Karpas-422 (cell line): ENCODE measurements around the gene RABGEF1. TPM values are rescaled to one million over a fixed set of nuclear protein-coding genes. Genes with fewer than 3 reads are reported as not detected.
"Not testable (repeated sequence)": the region's sequence is repeated elsewhere in the genome, so short reads cannot be mapped to it uniquely, and the experiment has no call there.

ENCODE experiments used
- DNase-seq: peaks from one replicate; pipeline ENCODE4 v3.0.0-alpha.2; 2015
- H2AFZ ChIP-seq: fragments of 200-600 bp; sonication (generic); 2 replicates; pipeline ENCODE4 v1.6.1; 2014; ENCODE audit warnings: antibody characterized with exemption, low read length, mixed read lengths
- H3K27ac ChIP-seq: fragments of 200-600 bp; sonication (generic); 2 replicates; pipeline ENCODE4 v1.5.1; 2014; ENCODE audit warnings: mild to moderate bottlenecking, low read length, moderate library complexity
- H3K27me3 ChIP-seq: fragments of 200-600 bp; sonication (generic); 2 replicates; pipeline ENCODE4 v1.6.1; 2014; ENCODE audit warnings: low read length, mixed read lengths
- H3K36me3 ChIP-seq: fragments of 200-600 bp; sonication (generic); 2 replicates; pipeline ENCODE4 v1.6.1; 2014; ENCODE audit warnings: low read length, mixed read lengths; ENCODE audit not compliant: insufficient read depth
- H3K4me1 ChIP-seq: fragments of 200-600 bp; sonication (generic); 2 replicates; pipeline ENCODE4 v1.6.1; 2014; ENCODE audit warnings: mild to moderate bottlenecking, low read length, mixed read lengths
- H3K4me2 ChIP-seq: fragments of 200-600 bp; sonication (generic); 2 replicates; pipeline ENCODE4 v1.6.1; 2014; ENCODE audit warnings: low read length, low read depth, mild to moderate bottlenecking; ENCODE audit not compliant: poor library complexity, severe bottlenecking
- H3K4me3 ChIP-seq: fragments of 200-600 bp; sonication (generic); 2 replicates; pipeline ENCODE4 v1.5.1; 2014; ENCODE audit warnings: mild to moderate bottlenecking, antibody characterized with exemption, low read length, mixed read lengths
- H3K79me2 ChIP-seq: fragments of 200-600 bp; sonication (generic); 2 replicates; pipeline ENCODE4 v1.6.1; 2014; ENCODE audit warnings: mild to moderate bottlenecking, low read length, mixed read lengths
- H3K9ac ChIP-seq: fragments of 200-600 bp; sonication (generic); 2 replicates; pipeline ENCODE4 v1.6.0; 2014; ENCODE audit warnings: low read length
- H3K9me2 ChIP-seq: fragments of 200-600 bp; sonication (generic), shearing (Covaris generic); replicated peaks from 2 replicates; pipeline ENCODE4 v1.6.0; 2014; ENCODE audit warnings: mild to moderate bottlenecking, low read length, moderate library complexity; ENCODE audit not compliant: insufficient read depth
- H3K9me3 ChIP-seq: fragments of 300-700, 200-600 bp; sonication (generic); 2 replicates; pipeline ENCODE4 v1.6.1; 2014; ENCODE audit warnings: low read length, mixed read lengths
- H4K20me1 ChIP-seq: fragments of 200-600 bp; sonication (generic); 2 replicates; pipeline ENCODE4 v1.6.1; 2014; ENCODE audit warnings: mild to moderate bottlenecking, antibody characterized with exemption, low read length, low read depth; ENCODE audit not compliant: insufficient read depth
- total RNA-seq: library from RNA; depleted of rRNA; stranded (reverse); fragments of >200 nt; shearing (Covaris generic); gene quantifications from 2 replicates; pipeline ENCODE4 v1.2.3, GENCODE V29; 2014; ENCODE audit warnings: low replicate concordance

Gene RABGEF1
- total RNA-seq, 1 experiment from 2014 or later: 26.1 TPM

DNA sequence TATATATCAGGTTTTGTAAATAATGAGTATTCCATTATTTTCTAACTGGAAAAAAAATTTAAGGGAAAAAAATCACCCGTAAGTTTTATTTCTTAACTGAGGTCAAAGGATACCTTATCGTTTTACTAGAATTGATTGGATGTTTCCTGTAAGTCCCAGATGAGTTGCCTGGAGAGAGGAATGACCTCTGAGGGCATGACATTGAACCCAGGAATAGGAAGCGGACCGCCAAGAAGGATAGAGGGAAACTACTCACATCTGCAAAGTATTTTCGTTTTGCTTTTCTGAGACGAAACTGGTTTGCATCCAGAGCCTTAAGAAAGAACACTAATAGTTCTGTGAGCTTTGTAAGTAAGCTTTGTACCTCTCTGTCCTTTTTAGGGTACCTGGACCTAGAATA is 17.4 kb downstream of the RABGEF1 start:
- no peaks in the 10 kb centered on the region; the same call in 1 of the 2 replicates for H3K9me3 ChIP-seq
- no peaks in the 10 kb centered on the region for H3K27me3 ChIP-seq
- peaks cover 98% of the 10 kb centered on the region for H3K79me2 ChIP-seq
- no peak overlapping the region for H2AFZ ChIP-seq
- H3K36me3 ChIP-seq: peaks cover 4% of the 10 kb centered on the region; the same call in 1 of the 2 replicates
- no peaks in the 10 kb centered on the region for H3K4me1 ChIP-seq
- no peaks in the 10 kb centered on the region for H3K9me2 ChIP-seq
- no peak overlapping the region for H3K9ac ChIP-seq
- H3K4me3 ChIP-seq: no peak overlapping the region
- no peak for DNase-seq
- H3K27ac ChIP-seq: no peak overlapping the region
- no peaks in the 10 kb centered on the region for H4K20me1 ChIP-seq
- H3K4me2 ChIP-seq: no peak overlapping the region

DNA sequence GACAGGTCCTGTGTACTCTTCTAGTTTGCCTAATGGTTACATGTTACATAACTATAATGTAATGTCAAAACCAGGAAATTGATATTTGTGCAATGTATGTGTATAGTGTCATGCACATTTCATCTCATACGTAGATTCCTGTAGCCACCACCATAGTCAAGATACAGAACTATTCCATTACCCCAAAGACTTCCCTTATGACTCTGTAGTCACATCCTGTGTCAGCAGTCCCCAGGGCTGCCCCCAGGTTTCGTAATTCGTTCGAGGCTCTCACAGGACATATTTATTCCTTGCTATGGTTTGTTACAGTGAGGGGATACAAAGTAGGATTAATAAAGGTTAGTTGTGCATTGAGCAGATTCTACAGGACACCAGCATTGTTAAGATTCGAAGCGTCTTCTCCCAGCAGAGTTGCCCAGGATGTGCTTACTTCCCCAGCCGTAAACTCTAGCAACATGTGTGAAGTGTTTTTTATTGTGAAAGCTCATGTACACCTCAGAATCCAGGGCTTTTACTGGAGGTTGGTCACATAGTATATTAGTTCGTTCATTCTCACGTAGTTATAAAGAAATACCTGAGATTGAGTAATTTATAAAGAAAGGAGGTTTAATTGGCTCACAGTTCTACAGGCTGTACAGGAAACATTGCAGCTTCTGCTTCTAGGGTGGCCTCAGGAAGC is 18.6 kb downstream of the RABGEF1 start:
- no peaks in the 10 kb centered on the region for H3K27me3 ChIP-seq
- H3K9me2 ChIP-seq: no peaks in the 10 kb centered on the region
- no peaks in the 10 kb centered on the region; the same call in 1 of the 2 replicates for H3K9me3 ChIP-seq
- H3K79me2 ChIP-seq: peaks cover 98% of the 10 kb centered on the region
- H2AFZ ChIP-seq: no peak overlapping the region
- no peak for DNase-seq
- H3K4me2 ChIP-seq: no peak overlapping the region
- no peak overlapping the region for H3K27ac ChIP-seq
- H3K4me1 ChIP-seq: no peaks in the 10 kb centered on the region; the same call in 1 of the 2 replicates
- no peaks in the 10 kb centered on the region for H4K20me1 ChIP-seq
- H3K36me3 ChIP-seq: peaks cover 4% of the 10 kb centered on the region; the same call in 1 of the 2 replicates
- H3K9ac ChIP-seq: no peak overlapping the region
- no peak overlapping the region for H3K4me3 ChIP-seq

DNA sequence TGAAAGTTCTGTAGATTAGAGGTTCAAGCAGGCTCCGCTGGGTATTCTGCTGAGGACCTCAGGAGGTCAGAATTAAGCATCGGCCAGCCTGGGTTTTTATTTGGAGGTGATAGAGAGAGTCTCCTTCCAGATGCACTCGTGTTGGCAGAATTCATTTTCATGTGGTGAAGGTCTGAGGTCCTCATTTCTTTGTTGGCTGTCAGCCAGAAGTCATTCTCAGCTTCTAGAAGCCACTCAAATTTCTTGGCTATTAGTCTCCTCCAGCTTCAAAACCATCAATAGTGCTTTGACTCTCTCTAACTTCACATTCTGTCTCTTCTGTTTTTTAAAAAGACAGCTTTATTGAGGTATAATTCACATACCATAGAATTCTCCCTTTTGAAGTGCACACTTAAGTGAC is 22.6 kb downstream of the RABGEF1 start:
- Histone ChIP-seq H3K4me1 (peaks cover 21% of the 10 kb centered on the region), H3K79me2 (peaks cover 94% of the 10 kb centered on the region)
- not testable (repeated sequence) for H3K9me2 ChIP-seq, H3K27ac ChIP-seq, H3K4me2 ChIP-seq, H4K20me1 ChIP-seq, H3K36me3 ChIP-seq, DNase-seq, H3K9ac ChIP-seq, H3K9me3 ChIP-seq, H2AFZ ChIP-seq, H3K4me3 ChIP-seq, H3K27me3 ChIP-seq

DNA sequence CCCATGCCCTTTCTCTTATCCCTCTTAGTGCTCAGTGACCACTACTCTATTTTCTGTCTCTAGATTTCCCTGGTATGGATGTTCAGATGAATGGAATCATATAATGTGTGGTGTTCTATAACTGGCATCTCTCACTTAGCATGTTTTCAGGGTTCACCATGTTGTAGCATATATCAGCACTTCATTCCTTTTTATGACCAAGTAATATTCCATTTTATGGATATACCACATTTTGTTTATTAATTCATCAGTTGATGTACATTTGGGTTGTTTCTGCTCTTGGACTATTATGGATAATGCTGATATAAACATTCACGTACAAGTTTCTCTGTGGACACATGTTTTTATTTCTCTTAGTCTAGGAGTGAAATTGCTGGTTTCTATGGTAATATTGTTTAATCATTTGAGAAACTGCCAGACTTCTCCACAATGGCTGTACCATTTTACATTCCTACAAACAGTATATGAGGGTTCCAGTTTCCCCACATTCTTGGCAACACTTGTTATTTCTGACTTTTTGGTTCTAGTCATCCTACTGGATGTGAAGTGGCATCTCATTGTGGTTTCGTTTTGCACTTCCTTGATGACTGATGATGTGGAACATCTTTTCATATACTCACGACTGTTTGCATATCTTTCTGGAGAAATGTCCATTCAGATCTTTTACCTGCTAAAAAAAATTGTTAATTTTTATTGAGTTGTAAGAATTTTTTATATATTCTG is 23.3 kb downstream of the RABGEF1 start:
- H3K79me2 ChIP-seq: peaks cover 92% of the 10 kb centered on the region
- DNase-seq, H3K36me3 ChIP-seq: not testable (repeated sequence)

DNA sequence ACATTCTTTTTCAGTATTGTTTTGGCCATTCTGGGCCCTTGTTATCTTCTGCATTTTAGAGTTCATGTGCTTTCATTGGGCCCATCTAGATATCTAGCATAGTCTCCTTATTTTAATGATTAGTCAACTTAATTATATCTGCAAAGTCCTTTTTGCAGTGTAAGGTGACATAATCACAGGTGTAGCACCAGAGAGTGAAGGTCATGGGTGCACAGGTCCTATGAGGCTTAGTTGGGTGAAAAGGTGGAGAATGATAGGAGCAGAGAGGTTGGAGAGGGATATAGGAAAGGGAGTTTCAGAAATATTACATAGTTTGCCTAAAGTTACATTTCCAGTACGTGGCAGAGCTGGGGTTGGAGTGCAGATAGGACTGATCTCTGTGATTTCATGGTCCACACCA is 24.4 kb downstream of the RABGEF1 start:
- not testable (repeated sequence) for DNase-seq, H3K4me2 ChIP-seq, H3K9ac ChIP-seq, H4K20me1 ChIP-seq, H2AFZ ChIP-seq, H3K9me3 ChIP-seq, H3K27me3 ChIP-seq, H3K36me3 ChIP-seq, H3K4me3 ChIP-seq, H3K9me2 ChIP-seq, H3K27ac ChIP-seq
- Histone ChIP-seq H3K4me1 (peaks cover 35% of the 10 kb centered on the region), H3K79me2 (peaks cover 92% of the 10 kb centered on the region)

More for the DNA sequence above, 23.3 kb downstream of the RABGEF1 start:
- H3K27me3 ChIP-seq, H3K4me2 ChIP-seq, H3K27ac ChIP-seq, H3K9ac ChIP-seq, H2AFZ ChIP-seq, H3K9me3 ChIP-seq, H4K20me1 ChIP-seq, H3K4me3 ChIP-seq, H3K9me2 ChIP-seq: not testable (repeated sequence)
- peaks cover 26% of the 10 kb centered on the region for H3K4me1 ChIP-seq

DNA sequence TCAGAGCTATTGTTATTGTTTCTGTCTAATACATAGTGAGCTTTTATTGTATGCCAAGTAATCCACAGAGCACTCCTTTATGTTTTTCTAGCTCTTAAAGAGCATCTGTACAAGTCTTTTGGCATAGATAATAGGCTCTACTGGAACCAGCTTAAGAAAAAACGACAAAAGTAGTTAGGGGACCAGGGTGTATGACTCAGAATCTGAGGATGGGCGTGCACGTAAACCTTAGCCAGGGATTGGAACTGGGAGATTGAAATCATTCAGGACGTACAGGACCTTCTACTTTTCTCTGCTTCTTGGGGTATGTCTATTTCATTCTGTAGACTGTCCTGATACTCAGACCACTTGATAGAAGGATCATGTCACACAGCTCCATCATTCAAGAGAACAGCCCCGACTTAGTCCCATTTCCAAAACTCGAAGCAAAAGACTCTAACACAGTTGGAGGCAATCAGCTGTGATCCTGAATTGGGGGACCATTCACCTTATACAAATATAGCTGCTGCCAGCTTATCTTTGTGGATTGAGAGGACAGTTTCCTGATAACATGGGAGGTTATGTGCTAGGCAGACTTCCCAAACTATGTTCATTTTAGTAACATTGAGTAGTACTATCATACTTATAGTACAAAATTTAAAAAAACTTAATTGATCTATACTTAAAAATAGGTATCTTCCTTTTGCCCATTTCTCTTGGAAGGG is 24.9 kb downstream of the RABGEF1 start:
- not testable (repeated sequence) for H3K4me3 ChIP-seq, H4K20me1 ChIP-seq, H2AFZ ChIP-seq, H3K27ac ChIP-seq, H3K27me3 ChIP-seq, DNase-seq, H3K36me3 ChIP-seq, H3K9ac ChIP-seq, H3K4me2 ChIP-seq, H3K9me3 ChIP-seq, H3K9me2 ChIP-seq
- H3K79me2 ChIP-seq: peaks cover 92% of the 10 kb centered on the region
- H3K4me1 ChIP-seq: peaks cover 35% of the 10 kb centered on the region

DNA sequence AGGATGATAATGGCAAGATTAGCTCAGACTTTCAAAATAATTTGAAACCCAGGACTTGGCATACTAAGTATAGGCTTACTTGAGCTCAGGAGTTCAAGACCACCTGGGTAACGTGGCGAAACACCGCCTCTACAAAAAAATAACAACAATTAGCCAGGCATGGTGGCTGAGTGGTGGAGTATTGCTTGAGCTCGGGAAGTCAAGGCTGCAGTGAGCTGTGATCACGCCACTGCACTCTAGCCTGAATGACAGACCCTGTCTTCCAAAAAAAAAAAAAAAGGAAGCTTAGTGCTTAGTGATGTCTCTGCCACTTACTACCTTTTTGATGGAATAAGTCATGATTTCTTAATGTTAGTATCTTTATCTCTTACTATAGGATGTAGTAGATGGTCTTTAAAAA is 25.5 kb downstream of the RABGEF1 start:
- no peak overlapping the region for H3K27ac ChIP-seq
- no peak overlapping the region for H3K4me3 ChIP-seq
- H2AFZ ChIP-seq: no peak overlapping the region
- no peaks in the 10 kb centered on the region; the same call in 1 of the 2 replicates for H3K9me3 ChIP-seq
- no peak overlapping the region for H3K4me2 ChIP-seq
- H3K27me3 ChIP-seq: no peaks in the 10 kb centered on the region
- H3K79me2 ChIP-seq: peaks cover 92% of the 10 kb centered on the region
- H3K36me3 ChIP-seq: no peaks in the 10 kb centered on the region
- no peaks in the 10 kb centered on the region for H3K9me2 ChIP-seq
- H3K4me1 ChIP-seq: peaks cover 35% of the 10 kb centered on the region
- no peak overlapping the region for H3K9ac ChIP-seq
- no peak for DNase-seq
- H4K20me1 ChIP-seq: no peaks in the 10 kb centered on the region

DNA sequence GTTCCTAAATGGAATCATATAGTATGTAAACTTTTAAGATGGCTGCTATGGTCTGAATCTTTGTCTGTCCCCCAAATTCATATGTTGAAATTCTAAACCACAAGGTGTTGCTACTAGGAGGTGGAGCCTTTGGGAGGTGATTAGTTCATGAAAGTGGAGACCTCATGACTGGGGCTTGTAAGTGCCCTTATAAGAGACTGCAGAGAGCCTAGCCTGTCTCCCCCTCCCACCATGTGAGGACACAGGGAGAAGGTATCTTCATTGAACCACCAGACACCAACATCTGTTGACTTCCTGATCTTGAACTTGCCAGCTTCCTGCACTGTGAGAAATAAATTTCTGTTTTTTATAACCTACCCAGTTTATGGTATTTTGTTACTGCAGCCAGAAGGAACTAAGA is 27.0 kb downstream of the RABGEF1 start:
- H2AFZ ChIP-seq, DNase-seq, H4K20me1 ChIP-seq, H3K9me3 ChIP-seq, H3K36me3 ChIP-seq, H3K9ac ChIP-seq, H3K4me2 ChIP-seq, H3K27me3 ChIP-seq, H3K9me2 ChIP-seq, H3K4me3 ChIP-seq, H3K27ac ChIP-seq: not testable (repeated sequence)
- H3K79me2 ChIP-seq: peaks cover 91% of the 10 kb centered on the region
- H3K4me1 ChIP-seq: peaks cover 35% of the 10 kb centered on the region
